Loucy (cell line): ENCODE results near the gene RAC2.

Source experiments
- CTCF ChIP-seq: fragments of 200-600 bp; sonication (generic); conservative IDR thresholded peaks from 2 replicates; pipeline ENCODE4 v1.5.1; 2014; ENCODE audit warnings: mild to moderate bottlenecking, antibody characterized with exemption, low read length
- EZH2phosphoT487 ChIP-seq: fragments of 200-600 bp; IDR thresholded peaks from 2 replicates; pipeline ENCODE4 v1.6.1; 2018; ENCODE audit warnings: antibody characterized with exemption, mild to moderate bottlenecking, moderate library complexity, borderline replicate concordance

- TF ChIP-seq CTCF (no peak), EZH2phosphoT487 (no peak)
Observed at GRCh38 chr22:37243402-37244113, 511 bp downstream of the RAC2 start.
